Eye (tissue), 1 donor: Measurements from ENCODE around the gene ERFE.
A peak's percentile ranks its signal among the peaks of the same experiment; 100 is the strongest.

Experiments used
- DNase-seq: peaks from one replicate; pipeline ENCODE4 v3.0.0-alpha.2; 2015

ERFE gene

GRCh38 chr2:238126775-238127164 is 32.0 kb upstream of the ERFE start:
- DNase-seq = no peak

- DNase-seq = peak; percentile 80
Observed at GRCh38 chr2:238127165-238128060, 31.4 kb upstream of the ERFE start.

GRCh38 chr2:238128061-238128440 is 30.7 kb upstream of the ERFE start:
- no peak for DNase-seq

- DNase-seq = no peak
Observed at GRCh38 chr2:238128534-238129001, 30.2 kb upstream of the ERFE start.

- no peak for DNase-seq
Observed at GRCh38 chr2:238129166-238130010, 29.4 kb upstream of the ERFE start.

GRCh38 chr2:238130111-238130695 is 28.6 kb upstream of the ERFE start:
- DNase-seq = no peak

GRCh38 chr2:238130696-238131628 is 27.8 kb upstream of the ERFE start:
- DNase-seq = no peak

- no peak for DNase-seq
Observed at GRCh38 chr2:238131761-238132462, 26.9 kb upstream of the ERFE start.

- no peak for DNase-seq
Observed at GRCh38 chr2:238132463-238133450, 26.0 kb upstream of the ERFE start.

GRCh38 chr2:238133499-238134392 is 25.0 kb upstream of the ERFE start:
- no peak for DNase-seq

- no peak for DNase-seq
Observed at GRCh38 chr2:238134393-238134785, 24.4 kb upstream of the ERFE start.

GRCh38 chr2:238135601-238136150 is 23.1 kb upstream of the ERFE start:
- DNase-seq = no peak

- DNase-seq = no peak
Observed at GRCh38 chr2:238136820-238137537, 21.8 kb upstream of the ERFE start.

- no peak for DNase-seq
Observed at GRCh38 chr2:238137885-238138284, 20.9 kb upstream of the ERFE start.

GRCh38 chr2:238138331-238139195 is 20.2 kb upstream of the ERFE start, which contains the start of gene KLHL30:
Gene KLHL30 (plus strand): TSS chr2:238138668. CDS start chr2:238140755, 2,087 bp downstream.
- no peak for DNase-seq

- peak; percentile 63 for DNase-seq
Observed at GRCh38 chr2:238139196-238140039, 19.4 kb upstream of the ERFE start.
